Coronary artery (tissue), 2 donors: ENCODE data around the gene BPGM.

Source experiments
- DNase-seq: peaks from one replicate; pipeline ENCODE4 v3.0.0-alpha.2; 2017; ENCODE audit warnings: low spot score
- H3K27ac ChIP-seq, 2 donors: fragments of 200-600 bp; sonication (generic); one replicate each; pipeline ENCODE4 v1.5.1; 2016 to 2019
- H3K4me3 ChIP-seq: fragments of 200-600 bp; sonication (generic); 2 replicates; pipeline ENCODE4 v1.5.1; 2016; ENCODE audit warnings: mild to moderate bottlenecking, moderate library complexity
- CTCF ChIP-seq: fragments of 200-600 bp; sonication (generic); IDR thresholded peaks from one replicate; pipeline ENCODE4 v1.5.1; 2019; ENCODE audit warnings: antibody characterized with exemption

The BPGM gene

GRCh38 chr7:134690016-134690415, 43.4 kb downstream of the BPGM start:
- no peak for DNase-seq
- Histone ChIP-seq H3K4me3 (peak overlapping the region; percentile 64), H3K27ac (peak overlapping the region; percentile 70 to 91)
- peak; percentile 29 for TF ChIP-seq CTCF

GRCh38 chr7:134690614-134691504, 44.2 kb downstream of the BPGM start:
- Histone ChIP-seq H3K4me3 (no peak overlapping the region), H3K27ac (peak overlapping the region; percentile 70 to 91)
- no peak for DNase-seq
- TF ChIP-seq CTCF = no peak

GRCh38 chr7:134691546-134692343, 45.1 kb downstream of the BPGM start:
- no peak for TF ChIP-seq CTCF
- Histone ChIP-seq H3K4me3 (no peak overlapping the region), H3K27ac (peak overlapping the region; percentile 70 to 91)
- no peak for DNase-seq

GRCh38 chr7:134692344-134692705, 45.7 kb downstream of the BPGM start:
- Histone ChIP-seq H3K4me3 (no peak overlapping the region), H3K27ac (peak overlapping the region; percentile 70 to 91)
- TF ChIP-seq CTCF = no peak
- no peak for DNase-seq

- Histone ChIP-seq H3K27ac (peak overlapping the region; percentile 70 to 91), H3K4me3 (no peak overlapping the region)
- TF ChIP-seq CTCF = no peak
- peak; percentile 89 for DNase-seq
Observed at GRCh38 chr7:134693256-134693655, 46.6 kb downstream of the BPGM start.

GRCh38 chr7:134694299-134694698, 47.6 kb downstream of the BPGM start:
- no peak for DNase-seq
- no peak for TF ChIP-seq CTCF
- no peak overlapping the region for H3K4me3 ChIP-seq
- H3K27ac ChIP-seq = peak overlapping the region; percentile 64 to 91
